SU-DHL-6 (cell line): ENCODE results near the gene PDS5A.

ENCODE experiments used
- H2AFZ ChIP-seq: fragments of 200-600 bp; sonication (generic); 2 replicates; pipeline ENCODE4 v1.6.1; 2014; ENCODE audit warnings: low read depth, mild to moderate bottlenecking, moderate library complexity, mixed read lengths, antibody characterized with exemption, low read length; ENCODE audit not compliant: severe bottlenecking
- H3F3A ChIP-seq: fragments of 200-600 bp; shearing (Covaris generic); 2 replicates; pipeline ENCODE4 v1.6.0; 2016; ENCODE audit warnings: antibody characterized with exemption, mild to moderate bottlenecking; ENCODE audit not compliant: insufficient read depth
- H3K27ac ChIP-seq: fragments of 200-600 bp; sonication (generic); 2 replicates; pipeline ENCODE4 v1.5.1; 2016; ENCODE audit warnings: low read depth, mild to moderate bottlenecking, low read length, moderate library complexity, mixed read lengths
- H3K27me3 ChIP-seq: fragments of 200-600 bp; sonication (generic), shearing (Covaris generic); 2 replicates; pipeline ENCODE4 v1.6.0; 2014; ENCODE audit warnings: mild to moderate bottlenecking, low read length
- H3K36me3 ChIP-seq: fragments of 200-600 bp; sonication (generic); 2 replicates; pipeline ENCODE4 v1.6.1; 2014; ENCODE audit warnings: mild to moderate bottlenecking, low read length, mixed read lengths
- H3K4me2 ChIP-seq: fragments of 300-600, 200-600 bp; shearing (Covaris generic), sonication (generic); 2 replicates; pipeline ENCODE4 v1.6.0; 2014; ENCODE audit warnings: low read length, low read depth, mild to moderate bottlenecking; ENCODE audit not compliant: poor library complexity, severe bottlenecking
- H3K4me3 ChIP-seq: fragments of 200-600 bp; sonication (generic); 2 replicates; pipeline ENCODE4 v1.5.1; 2014; ENCODE audit warnings: antibody characterized with exemption, low read length, mild to moderate bottlenecking, mixed read lengths; ENCODE audit not compliant: insufficient read depth, poor library complexity, severe bottlenecking
- H3K79me2 ChIP-seq: fragments of 200-600 bp; sonication (generic); 2 replicates; pipeline ENCODE4 v1.6.1; 2014; ENCODE audit warnings: mild to moderate bottlenecking, low read length, moderate library complexity; ENCODE audit not compliant: insufficient read depth
- H3K9ac ChIP-seq: fragments of 200-600 bp; sonication (generic); 2 replicates; pipeline ENCODE4 v1.7.0; 2014; ENCODE audit warnings: mild to moderate bottlenecking, low read length
- H3K9me2 ChIP-seq: fragments of 200-600 bp; sonication (generic); replicated peaks from 2 replicates; pipeline ENCODE4 v1.6.1; 2014; ENCODE audit warnings: low read length; ENCODE audit not compliant: insufficient read depth
- H3K9me3 ChIP-seq: fragments of 200-600 bp; sonication (generic); 2 replicates; pipeline ENCODE4 v1.6.1; 2014; ENCODE audit warnings: low read length, mixed read lengths; ENCODE audit not compliant: insufficient read depth
- H4K20me1 ChIP-seq: fragments of 200-600 bp; sonication (generic); 2 replicates; pipeline ENCODE4 v1.6.1; 2014; ENCODE audit warnings: low read depth, mild to moderate bottlenecking, antibody characterized with exemption, low read length, moderate library complexity, mixed read lengths
- EZH2phosphoT487 ChIP-seq: fragments of 200-600 bp; sonication (generic), shearing (Covaris generic); conservative IDR thresholded peaks from 2 replicates; pipeline ENCODE4 v1.6.1; 2018; ENCODE audit warnings: mild to moderate bottlenecking, antibody characterized with exemption, low read length, moderate library complexity, mixed read lengths
- TF ChIP-seq, protein P1 (sequence below): fragments of 200-600 bp; sonication (generic); IDR thresholded peaks from one replicate; pipeline ENCODE4 v1.5.1; 2017; ENCODE audit warnings: antibody characterized with exemption, mild to moderate bottlenecking, low read length, moderate library complexity; ENCODE audit not compliant: insufficient read depth, poor library complexity, severe bottlenecking

PDS5A gene

GRCh38 chr4:39860804-39861203 is 116.9 kb downstream of the PDS5A start:
- Histone ChIP-seq H3K9me3 (no peaks in the 10 kb centered on the region), H4K20me1 (no peaks in the 10 kb centered on the region), H3K79me2 (no peaks in the 10 kb centered on the region; the same call in 1 of the 2 replicates), H3K36me3 (peaks cover 45% of the 10 kb centered on the region), H2AFZ (no peak overlapping the region), H3K27ac (no peak overlapping the region), H3K4me2 (no peak overlapping the region), H3K27me3 (no peaks in the 10 kb centered on the region), H3K9ac (no peak overlapping the region), H3K9me2 (no peaks in the 10 kb centered on the region), H3K4me3 (no peak overlapping the region), H3F3A (no peaks in the 10 kb centered on the region; the same call in 1 of the 2 replicates)
- TF ChIP-seq, protein P1, sequence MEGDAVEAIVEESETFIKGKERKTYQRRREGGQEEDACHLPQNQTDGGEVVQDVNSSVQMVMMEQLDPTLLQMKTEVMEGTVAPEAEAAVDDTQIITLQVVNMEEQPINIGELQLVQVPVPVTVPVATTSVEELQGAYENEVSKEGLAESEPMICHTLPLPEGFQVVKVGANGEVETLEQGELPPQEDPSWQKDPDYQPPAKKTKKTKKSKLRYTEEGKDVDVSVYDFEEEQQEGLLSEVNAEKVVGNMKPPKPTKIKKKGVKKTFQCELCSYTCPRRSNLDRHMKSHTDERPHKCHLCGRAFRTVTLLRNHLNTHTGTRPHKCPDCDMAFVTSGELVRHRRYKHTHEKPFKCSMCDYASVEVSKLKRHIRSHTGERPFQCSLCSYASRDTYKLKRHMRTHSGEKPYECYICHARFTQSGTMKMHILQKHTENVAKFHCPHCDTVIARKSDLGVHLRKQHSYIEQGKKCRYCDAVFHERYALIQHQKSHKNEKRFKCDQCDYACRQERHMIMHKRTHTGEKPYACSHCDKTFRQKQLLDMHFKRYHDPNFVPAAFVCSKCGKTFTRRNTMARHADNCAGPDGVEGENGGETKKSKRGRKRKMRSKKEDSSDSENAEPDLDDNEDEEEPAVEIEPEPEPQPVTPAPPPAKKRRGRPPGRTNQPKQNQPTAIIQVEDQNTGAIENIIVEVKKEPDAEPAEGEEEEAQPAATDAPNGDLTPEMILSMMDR: no peak
- TF ChIP-seq EZH2phosphoT487: no peak

DNA sequence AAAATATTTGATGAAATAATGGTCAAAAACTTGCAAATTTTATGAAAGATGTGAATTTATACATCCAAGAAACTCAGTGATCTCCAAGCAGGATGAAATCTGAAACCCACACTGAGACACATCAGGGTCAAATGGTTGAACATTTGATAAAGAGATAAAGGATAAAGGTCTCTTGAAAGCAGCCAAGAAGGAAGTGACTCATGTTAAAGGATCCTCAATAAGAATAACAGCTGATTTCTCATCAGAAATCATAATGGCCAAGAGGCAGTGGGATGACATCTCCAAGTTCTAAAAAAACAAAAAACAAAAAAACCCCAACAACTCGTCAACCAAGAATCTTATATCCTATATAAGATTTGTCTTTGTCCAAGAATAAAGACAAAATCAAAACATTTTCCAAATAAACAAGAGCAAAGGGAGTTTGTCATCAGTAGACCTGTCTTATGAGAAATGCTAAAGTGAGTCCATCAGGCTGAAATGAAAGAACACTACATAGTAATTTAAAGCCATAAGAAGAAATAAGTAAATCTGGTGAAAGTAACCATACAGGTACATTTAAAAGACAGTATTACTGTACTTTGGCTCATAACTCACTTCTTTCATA is 121.7 kb downstream of the PDS5A start:
- Histone ChIP-seq H3F3A (0 out of 2 replicates have a peak, but pooled peaks cover under 1% of the 10 kb centered on the region), H3K27me3 (no peaks in the 10 kb centered on the region)
- TF ChIP-seq EZH2phosphoT487: no peak
- TF ChIP-seq, protein P1: no peak

GRCh38 chr4:39852636-39853035 is 125.1 kb downstream of the PDS5A start:
- H3F3A ChIP-seq: peaks cover 14% of the 10 kb centered on the region; the same call in 1 of the 2 replicates
- H3K4me2 ChIP-seq: no peak overlapping the region
- no peaks in the 10 kb centered on the region for H3K27me3 ChIP-seq
- no peaks in the 10 kb centered on the region; the same call in 1 of the 2 replicates for H3K79me2 ChIP-seq
- no peak overlapping the region for H3K27ac ChIP-seq
- H3K9ac ChIP-seq: no peak overlapping the region
- H3K36me3 ChIP-seq: peaks cover 53% of the 10 kb centered on the region
- no peak for TF ChIP-seq EZH2phosphoT487
- TF ChIP-seq, protein P1: no peak
- H2AFZ ChIP-seq: no peak overlapping the region
- H3K9me3 ChIP-seq: no peaks in the 10 kb centered on the region
- H4K20me1 ChIP-seq: no peaks in the 10 kb centered on the region
- no peak overlapping the region for H3K4me3 ChIP-seq
- H3K9me2 ChIP-seq: no peaks in the 10 kb centered on the region

More for the DNA sequence above, 121.7 kb downstream of the PDS5A start:
- Histone ChIP-seq H3K9ac (no peak overlapping the region), H3K4me3 (no peak overlapping the region), H3K9me3 (no peaks in the 10 kb centered on the region), H3K27ac (no peak overlapping the region), H3K4me2 (no peak overlapping the region), H3K79me2 (no peaks in the 10 kb centered on the region; the same call in 1 of the 2 replicates), H4K20me1 (no peaks in the 10 kb centered on the region), H3K9me2 (no peaks in the 10 kb centered on the region), H2AFZ (no peak overlapping the region), H3K36me3 (peaks cover 44% of the 10 kb centered on the region)
